Loucy (cell line): ENCODE measurements around the gene ISL1.

Source experiments
- H2AFZ ChIP-seq: fragments of 200-600 bp; sonication (generic); 2 replicates; pipeline ENCODE4 v1.6.0; 2016; ENCODE audit warnings: antibody characterized with exemption, mild to moderate bottlenecking, low read length, moderate library complexity
- H3F3A ChIP-seq: fragments of 200-600 bp; 2 replicates; pipeline ENCODE4 v1.6.0; 2016; ENCODE audit warnings: antibody characterized with exemption, low read depth, mild to moderate bottlenecking
- H3K27me3 ChIP-seq: fragments of 200-600 bp; sonication (generic); 2 replicates; pipeline ENCODE4 v1.6.1; 2014; ENCODE audit warnings: low read length, mild to moderate bottlenecking; ENCODE audit not compliant: insufficient read depth, poor library complexity, severe bottlenecking
- H3K36me3 ChIP-seq: fragments of 200-600 bp; sonication (generic); 2 replicates; pipeline ENCODE4 v1.6.1; 2016; ENCODE audit warnings: low read length; ENCODE audit not compliant: insufficient read depth
- H3K4me1 ChIP-seq: fragments of 200-600 bp; sonication (generic); 2 replicates; pipeline ENCODE4 v1.5.1; 2014; ENCODE audit warnings: low read length, mild to moderate bottlenecking; ENCODE audit not compliant: insufficient read depth, poor library complexity, severe bottlenecking
- H3K4me2 ChIP-seq: fragments of 200-600 bp; sonication (generic); 2 replicates; pipeline ENCODE4 v1.6.0; 2014; ENCODE audit warnings: antibody characterized with exemption, low read length, low read depth, mild to moderate bottlenecking; ENCODE audit not compliant: poor library complexity, severe bottlenecking
- H3K4me3 ChIP-seq: fragments of 200-600 bp; sonication (generic); 2 replicates; pipeline ENCODE4 v1.5.1; 2014; ENCODE audit warnings: low read length, mild to moderate bottlenecking, mixed read lengths; ENCODE audit not compliant: poor library complexity, severe bottlenecking
- H3K79me2 ChIP-seq: fragments of 200-600 bp; sonication (generic); 2 replicates; pipeline ENCODE4 v1.6.1; 2014; ENCODE audit warnings: low read length; ENCODE audit not compliant: insufficient read depth
- H3K9ac ChIP-seq: fragments of 200-600 bp; sonication (generic); 2 replicates; pipeline ENCODE4 v1.6.0; 2014; ENCODE audit warnings: mild to moderate bottlenecking, low read depth, low read length, moderate library complexity; ENCODE audit not compliant: poor library complexity, severe bottlenecking
- H3K9me2 ChIP-seq: fragments of 200-600 bp; sonication (generic); replicated peaks from 2 replicates; pipeline ENCODE4 v1.6.1; 2016; ENCODE audit warnings: low read depth, low read length, mixed read lengths
- H3K9me3 ChIP-seq: fragments of 200-600 bp; sonication (generic); 2 replicates; pipeline ENCODE4 v1.6.1; 2014; ENCODE audit warnings: mild to moderate bottlenecking, antibody characterized with exemption, low read length, low read depth; ENCODE audit not compliant: insufficient read depth
- H4K20me1 ChIP-seq: fragments of 200-600 bp; sonication (generic); 2 replicates; pipeline ENCODE4 v1.6.0; 2014; ENCODE audit warnings: antibody characterized with exemption, low read length, mild to moderate bottlenecking; ENCODE audit not compliant: insufficient read depth, poor library complexity, severe bottlenecking
- CTCF ChIP-seq: fragments of 200-600 bp; sonication (generic); conservative IDR thresholded peaks from 2 replicates; pipeline ENCODE4 v1.5.1; 2014; ENCODE audit warnings: mild to moderate bottlenecking, antibody characterized with exemption, low read length
- EZH2phosphoT487 ChIP-seq: fragments of 200-600 bp; IDR thresholded peaks from 2 replicates; pipeline ENCODE4 v1.6.1; 2018; ENCODE audit warnings: antibody characterized with exemption, mild to moderate bottlenecking, moderate library complexity, borderline replicate concordance

The ISL1 gene

DNA sequence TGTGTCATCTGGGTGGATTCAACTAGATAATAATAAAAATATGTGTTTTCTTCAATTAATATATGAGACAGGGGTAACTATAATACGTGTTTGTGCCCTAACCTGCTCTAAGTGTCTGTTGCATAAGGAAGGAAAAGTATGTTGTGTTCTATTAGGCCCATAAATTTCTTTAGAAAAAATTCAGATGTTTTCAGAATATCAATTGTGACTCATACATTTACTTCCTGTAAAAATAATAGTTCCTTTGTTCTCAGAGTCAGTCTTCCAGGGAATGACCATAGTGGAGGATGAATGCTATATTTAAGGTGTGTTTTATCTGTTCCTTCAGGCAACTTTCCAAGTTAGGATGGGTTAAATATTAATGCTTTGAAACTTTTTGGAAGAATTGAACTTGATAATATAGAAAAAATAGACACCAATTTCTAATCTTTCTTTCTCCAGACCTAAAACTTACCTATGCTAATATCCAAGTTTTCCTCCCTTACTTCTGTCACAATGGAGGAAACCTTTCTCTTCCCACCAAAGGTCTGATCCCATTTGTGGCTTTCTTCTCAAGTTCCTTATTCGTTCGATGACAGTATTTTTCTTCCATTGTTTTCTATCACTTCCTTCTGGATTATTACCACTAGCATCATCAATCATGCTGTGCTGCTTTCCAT lies 49.9 kb downstream of the ISL1 start:
- TF ChIP-seq CTCF (no peak), EZH2phosphoT487 (no peak)
- no peaks in the 10 kb centered on the region for H3K79me2 ChIP-seq
- no peaks in the 10 kb centered on the region for H3K27me3 ChIP-seq
- no peak overlapping the region for H3K9ac ChIP-seq
- no peaks in the 10 kb centered on the region for H3F3A ChIP-seq
- H4K20me1 ChIP-seq, result no peaks in the 10 kb centered on the region
- no peak overlapping the region for H3K4me2 ChIP-seq
- no peaks in the 10 kb centered on the region for H3K9me3 ChIP-seq
- H2AFZ ChIP-seq, result no peak overlapping the region
- no peaks in the 10 kb centered on the region for H3K9me2 ChIP-seq
- H3K4me1 ChIP-seq, result no peaks in the 10 kb centered on the region
- no peaks in the 10 kb centered on the region for H3K36me3 ChIP-seq
- no peak overlapping the region for H3K4me3 ChIP-seq

DNA sequence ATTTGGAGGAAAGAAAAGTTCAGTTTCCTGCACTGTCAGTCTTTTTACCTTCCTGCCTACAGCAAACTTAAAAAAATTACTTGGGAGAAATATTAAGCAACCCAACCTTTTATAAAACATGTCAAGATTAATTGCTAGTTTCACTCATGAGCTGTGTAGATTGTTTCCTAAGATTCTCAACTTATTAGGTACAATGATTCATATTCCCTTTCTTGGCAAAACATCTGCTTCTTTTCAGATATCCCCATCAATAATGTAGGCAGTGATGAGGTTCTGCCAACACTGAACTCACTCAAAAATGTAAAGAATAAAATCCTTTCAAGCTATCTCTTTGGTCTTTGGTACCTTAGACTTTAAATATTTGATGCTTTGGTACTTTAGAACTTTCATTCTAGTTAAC lies 56.0 kb downstream of the ISL1 start:
- Histone ChIP-seq H3K4me2 (no peak overlapping the region), H3K9me3 (no peaks in the 10 kb centered on the region), H3K4me3 (no peak overlapping the region), H3K9me2 (no peaks in the 10 kb centered on the region), H3K79me2 (no peaks in the 10 kb centered on the region), H3K36me3 (no peaks in the 10 kb centered on the region), H3K27me3 (no peaks in the 10 kb centered on the region), H3K9ac (no peak overlapping the region), H3K4me1 (no peaks in the 10 kb centered on the region), H4K20me1 (no peaks in the 10 kb centered on the region), H2AFZ (no peak overlapping the region), H3F3A (no peaks in the 10 kb centered on the region)
- no peak for TF ChIP-seq EZH2phosphoT487
